Measurements from ENCODE around the gene TBX2. TPM values are rescaled to one million over a fixed set of nuclear protein-coding genes. Genes with fewer than 3 reads are reported as not detected.

The TBX2 gene
- total RNA-seq, 1 donor from 2014 or later: 9.8 TPM

Other genes with a start within 250 kb of the TBX2 start
- gene TBX4, start 52.6 kb downstream of the TBX2 start, total RNA-seq: not detected
- not detected for gene NACA2, start 191.4 kb downstream of the TBX2 start, total RNA-seq